CD4-positive, alpha-beta memory T cell (primary cell): ENCODE results near the gene GRAP2. TPM values are rescaled to one million over a fixed set of nuclear protein-coding genes. Genes with fewer than 3 reads are reported as not detected.

Experiments used
- CTCF ChIA-PET: fragments of 350-600 bp; sonication (Branson Sonifier 250); formaldehyde crosslinking; loops from one replicate; lab custom pipeline; 2021; ENCODE audit warnings: inconsistent platforms; ENCODE audit not compliant: partially characterized antibody; lab: Charles Lee
- POLR2A ChIA-PET: fragments of 350-600 bp; sonication (Branson Sonifier 250); formaldehyde crosslinking; loops from one replicate; lab custom pipeline; 2021; ENCODE audit not compliant: partially characterized antibody; lab: Charles Lee
- DNase-seq, 5 donors: peaks; one replicate each; pipeline versions ENCODE4 v3.0.0 to v3.0.0-alpha.2; 2020 to 2022; ENCODE audit warnings: mixed read lengths in 1 of 5
- H3K27ac ChIP-seq: one replicate; pipeline ENCODE4 v1.7.0; 2013; ENCODE audit warnings: low read depth, low read length
- H3K27me3 ChIP-seq: 2 replicates; pipeline ENCODE4 v1.7.0; 2013; ENCODE audit warnings: mild to moderate bottlenecking, low read length, moderate library complexity; ENCODE audit not compliant: insufficient read depth
- H3K36me3 ChIP-seq: 2 replicates; pipeline ENCODE4 v1.7.0; 2013; ENCODE audit warnings: mild to moderate bottlenecking, low read length, moderate library complexity; ENCODE audit not compliant: insufficient read depth
- H3K4me1 ChIP-seq: 2 replicates; pipeline ENCODE4 v1.7.0; 2013; ENCODE audit warnings: mild to moderate bottlenecking, low read length, moderate library complexity; ENCODE audit not compliant: insufficient read depth
- H3K4me3 ChIP-seq, 2 donors: one replicate each; pipeline ENCODE4 v1.7.0; 2013; ENCODE audit warnings: low read length in 2 of 2, mild to moderate bottlenecking in 1 of 2
- H3K9me3 ChIP-seq, 2 donors: one replicate each; pipeline ENCODE4 v1.7.0; 2013; ENCODE audit warnings: low read length in 2 of 2, control low read depth in 1 of 2; ENCODE audit not compliant: control insufficient read depth in 1 of 2
- H3K27ac Mint-ChIP-seq, 7 donors: one replicate each; pipeline ENCODE4 v1.8.0; 2020 to 2021; ENCODE audit warnings: mixed read lengths in 7 of 7, mild to moderate bottlenecking in 6 of 7, inconsistent platforms in 3 of 7, moderate library complexity in 3 of 7
- H3K27me3 Mint-ChIP-seq, 2 donors: one replicate each; pipeline ENCODE4 v1.8.0; 2020 to 2021; ENCODE audit warnings: mixed read lengths in 2 of 2
- H3K36me3 Mint-ChIP-seq, 2 donors: one replicate each; pipeline ENCODE4 v1.8.0; 2020 to 2021; ENCODE audit warnings: mixed read lengths in 2 of 2, inconsistent platforms in 1 of 2, mild to moderate bottlenecking in 1 of 2
- H3K4me1 Mint-ChIP-seq, 4 donors: one replicate each; pipeline ENCODE4 v1.8.0; 2020 to 2021; ENCODE audit warnings: mixed read lengths in 4 of 4, mild to moderate bottlenecking in 1 of 4
- H3K4me3 Mint-ChIP-seq, 8 donors: one replicate each; pipeline ENCODE4 v1.8.0; 2020 to 2021; ENCODE audit warnings: mixed read lengths in 8 of 8, mild to moderate bottlenecking in 7 of 8, moderate library complexity in 6 of 8, inconsistent platforms in 3 of 8
- H3K9me3 Mint-ChIP-seq, 8 donors: one replicate each; pipeline ENCODE4 v1.8.0; 2020 to 2021; ENCODE audit warnings: mixed read lengths in 8 of 8, mild to moderate bottlenecking in 5 of 8, inconsistent platforms in 3 of 8, moderate library complexity in 1 of 8
- intact Hi-C: fragments of 100-400 bp; cut with micrococcal nuclease; formaldehyde crosslinking; loops from one replicate; pipeline ENCODE4 v1.15.1; 2023
- polyA plus RNA-seq, 2 donors: library from polyadenylated mRNA; unstranded; fragments of 300-500 nt; fragmentation: Illumina TruSeq; gene quantifications; one replicate each; pipeline ENCODE4 v1.2.3, GENCODE V29; 2021
- total RNA-seq, 2 experiments: library from RNA; stranded (reverse); gene quantifications; one replicate each; pipeline ENCODE4 v1.2.3, GENCODE V29; 2021

Gene GRAP2
- total and polyA plus RNA-seq, 4 experiments from 2014 or later: 53.1 to 140 (median 110) TPM

GRCh38 chr22:39984746-39985145 lies 83.9 kb downstream of the GRAP2 start:
- Mint-ChIP-seq H3K4me1 (peaks cover 10 to 13% (median 12%) of the 10 kb centered on the region in 4 donors), H3K9me3 (peaks cover 0 to 3% (median 0%) of the 10 kb centered on the region in 8 donors), H3K4me3 (no peak overlapping the region), H3K36me3 (no peaks in the 10 kb centered on the region), H3K27ac (peak overlapping the region in 1 of 7 donors; percentile 17), H3K27me3 (peaks cover 3 to 4% of the 10 kb centered on the region in 2 donors)
- POLR2A ChIA-PET: interaction anchor here (1.4 kb wide), 1 partner anchor 42 kb away, joined by 3 read pairs; no protein-coding TSS in a partner anchor
- no peaks in the 10 kb centered on the region for H3K27me3 ChIP-seq
- intact Hi-C loops: no loop called here
- no peak for DNase-seq
- CTCF ChIA-PET: no interaction called here
- H3K36me3 ChIP-seq: no peaks in the 10 kb centered on the region
- H3K4me1 ChIP-seq: peaks cover 8% of the 10 kb centered on the region
- H3K4me3 ChIP-seq: no peak overlapping the region
- H3K27ac ChIP-seq: no peak overlapping the region
- no peaks in the 10 kb centered on the region for H3K9me3 ChIP-seq

- H3K36me3 Mint-ChIP-seq: no peaks in the 10 kb centered on the region
- H3K36me3 ChIP-seq: no peaks in the 10 kb centered on the region
- peak overlapping the region in 2 of 7 donors; percentile 48 to 90 for H3K27ac Mint-ChIP-seq
- H3K27ac ChIP-seq: no peak overlapping the region
- H3K27me3 ChIP-seq: no peaks in the 10 kb centered on the region
- DNase-seq: no peak
- CTCF ChIA-PET: no interaction called here
- intact Hi-C loops: no loop called here
- H3K4me1 ChIP-seq: peaks cover 6% of the 10 kb centered on the region
- peaks cover 4 to 6% (median 5%) of the 10 kb centered on the region in 4 donors for H3K4me1 Mint-ChIP-seq
- no peak overlapping the region for H3K4me3 Mint-ChIP-seq
- POLR2A ChIA-PET: no interaction called here
- H3K4me3 ChIP-seq: no peak overlapping the region
- H3K9me3 ChIP-seq: no peaks in the 10 kb centered on the region
- H3K9me3 Mint-ChIP-seq: peaks cover 0 to 4% (median 0%) of the 10 kb centered on the region in 8 donors
- H3K27me3 Mint-ChIP-seq: peaks cover 4% of the 10 kb centered on the region in 2 donors
Measured at GRCh38 chr22:39985383-39986035, 84.6 kb downstream of the GRAP2 start.

GRCh38 chr22:39988386-39989114 lies 87.7 kb downstream of the GRAP2 start:
- no peaks in the 10 kb centered on the region for H3K36me3 ChIP-seq
- intact Hi-C loops: no loop called here
- no peaks in the 10 kb centered on the region for H3K9me3 ChIP-seq
- Mint-ChIP-seq H3K4me3 (no peak overlapping the region), H3K4me1 (peaks cover 0 to 2% (median under 1%) of the 10 kb centered on the region in 4 donors), H3K9me3 (peaks cover 0 to 9% (median 0%) of the 10 kb centered on the region in 8 donors), H3K36me3 (no peaks in the 10 kb centered on the region), H3K27me3 (peaks cover 9 to 15% of the 10 kb centered on the region in 2 donors), H3K27ac (peak overlapping the region in 3 of 7 donors; percentile 15 to 90 (median 31))
- CTCF ChIA-PET: no interaction called here
- no peak for DNase-seq
- H3K4me1 ChIP-seq: no peaks in the 10 kb centered on the region
- H3K27me3 ChIP-seq: peaks cover 4% of the 10 kb centered on the region
- no peak overlapping the region for H3K27ac ChIP-seq
- no peak overlapping the region for H3K4me3 ChIP-seq
- POLR2A ChIA-PET: no interaction called here

GRCh38 chr22:39989633-39990032 lies 88.7 kb downstream of the GRAP2 start:
- POLR2A ChIA-PET: no interaction called here
- H3K36me3 Mint-ChIP-seq: no peaks in the 10 kb centered on the region
- peaks cover 7 to 9% (median 7%) of the 10 kb centered on the region in 4 donors for H3K4me1 Mint-ChIP-seq
- peaks cover 14 to 21% of the 10 kb centered on the region in 2 donors for H3K27me3 Mint-ChIP-seq
- H3K36me3 ChIP-seq: no peaks in the 10 kb centered on the region
- peak overlapping the region in 1 of 8 donors; percentile 55 for H3K4me3 Mint-ChIP-seq
- CTCF ChIA-PET: interaction anchor here (2.0 kb wide), 1 partner anchor 35 kb away, joined by 7 read pairs; no protein-coding TSS in a partner anchor
- peaks cover 9% of the 10 kb centered on the region for H3K27me3 ChIP-seq
- DNase-seq: no peak
- H3K27ac ChIP-seq: no peak overlapping the region
- H3K9me3 ChIP-seq: no peaks in the 10 kb centered on the region
- intact Hi-C loops: no loop called here
- peak overlapping the region in 2 of 7 donors; percentile 66 to 72 for H3K27ac Mint-ChIP-seq
- H3K9me3 Mint-ChIP-seq: peaks cover 0 to 9% (median 0%) of the 10 kb centered on the region in 8 donors
- peaks cover 7% of the 10 kb centered on the region for H3K4me1 ChIP-seq
- no peak overlapping the region for H3K4me3 ChIP-seq

- Mint-ChIP-seq H3K27ac (no peak overlapping the region), H3K27me3 (peaks cover 14 to 21% of the 10 kb centered on the region in 2 donors), H3K4me3 (no peak overlapping the region), H3K4me1 (peaks cover 6 to 9% (median 7%) of the 10 kb centered on the region in 4 donors), H3K9me3 (peaks cover 0 to 9% (median 0%) of the 10 kb centered on the region in 8 donors), H3K36me3 (no peaks in the 10 kb centered on the region)
- CTCF ChIA-PET: interaction anchor here (1.0 to 2.0 kb wide), 2 partner anchors 19 to 34 kb away, joined by 3 to 7 read pairs; no protein-coding TSS in a partner anchor
- no peak for DNase-seq
- Histone ChIP-seq H3K4me3 (no peak overlapping the region), H3K36me3 (no peaks in the 10 kb centered on the region), H3K27me3 (peaks cover 14% of the 10 kb centered on the region), H3K4me1 (peaks cover 11% of the 10 kb centered on the region), H3K27ac (no peak overlapping the region), H3K9me3 (no peaks in the 10 kb centered on the region)
- intact Hi-C loops: no loop called here
- POLR2A ChIA-PET: no interaction called here
Measured at GRCh38 chr22:39990686-39991085, 89.8 kb downstream of the GRAP2 start.

- Histone ChIP-seq H3K36me3 (no peaks in the 10 kb centered on the region), H3K9me3 (no peaks in the 10 kb centered on the region), H3K4me1 (peaks cover 11% of the 10 kb centered on the region), H3K27ac (no peak overlapping the region), H3K4me3 (no peak overlapping the region), H3K27me3 (peaks cover 19% of the 10 kb centered on the region)
- ChIA-PET POLR2A (no interaction called here), CTCF (interaction anchor here (1.0 to 2.0 kb wide), 2 partner anchors 19 to 33 kb away, joined by 3 to 7 read pairs; no protein-coding TSS in a partner anchor)
- peaks cover 15 to 25% of the 10 kb centered on the region in 2 donors for H3K27me3 Mint-ChIP-seq
- intact Hi-C loops: no loop called here
- H3K4me3 Mint-ChIP-seq: no peak overlapping the region
- no peaks in the 10 kb centered on the region for H3K36me3 Mint-ChIP-seq
- peaks cover 0 to 8% (median 0%) of the 10 kb centered on the region in 8 donors for H3K9me3 Mint-ChIP-seq
- peaks cover 5 to 9% (median 6%) of the 10 kb centered on the region in 4 donors for H3K4me1 Mint-ChIP-seq
- DNase-seq: no peak
- H3K27ac Mint-ChIP-seq: no peak overlapping the region
Measured at GRCh38 chr22:39991159-39991860, 90.4 kb downstream of the GRAP2 start.
